GM12864 (cell line): ENCODE results near the gene SLIT1.
"Not testable (repeated sequence)": the region's sequence is repeated elsewhere in the genome, so short reads cannot be mapped to it uniquely, and the experiment has no call there.

Experiments used
- DNase-seq: peaks from one replicate; pipeline ENCODE4 v3.0.0-alpha.2; 2011; ENCODE audit warnings: low read depth
- H3K4me3 ChIP-seq: 2 replicates; pipeline ENCODE4 v1.5.1; 2011; ENCODE audit warnings: mild to moderate bottlenecking, low read depth, low read length, control low read depth
- TF ChIP-seq, protein P1 (sequence below): IDR thresholded peaks from 2 replicates; pipeline ENCODE4 v1.5.1; 2011; ENCODE audit warnings: low read depth, mild to moderate bottlenecking, moderate library complexity, low read length, control low read depth, inconsistent platforms; ENCODE audit errors: missing control alignments

SLIT1 gene

DNA sequence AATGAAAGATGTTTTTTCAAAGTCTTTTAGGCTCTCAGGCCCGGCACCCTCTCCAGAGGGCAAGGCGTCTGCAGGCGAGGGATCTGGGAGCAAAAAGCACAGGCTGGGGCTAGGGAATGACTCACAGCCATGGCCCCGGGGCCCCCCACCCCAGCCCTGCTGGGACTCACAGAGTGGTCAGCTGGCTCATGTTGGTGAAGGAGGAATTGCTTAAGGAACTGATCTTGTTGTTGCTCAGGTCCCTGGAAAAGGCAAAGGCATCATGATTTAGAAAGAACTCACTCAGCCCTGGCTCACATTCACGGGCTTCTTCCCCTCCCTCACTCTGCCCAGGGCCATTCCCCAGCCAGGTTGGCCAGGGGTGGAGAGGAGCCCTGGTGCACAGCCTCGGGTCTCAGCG, 151.5 kb downstream of the SLIT1 start:
- H3K4me3 ChIP-seq = no peak overlapping the region
- TF ChIP-seq, protein P1, sequence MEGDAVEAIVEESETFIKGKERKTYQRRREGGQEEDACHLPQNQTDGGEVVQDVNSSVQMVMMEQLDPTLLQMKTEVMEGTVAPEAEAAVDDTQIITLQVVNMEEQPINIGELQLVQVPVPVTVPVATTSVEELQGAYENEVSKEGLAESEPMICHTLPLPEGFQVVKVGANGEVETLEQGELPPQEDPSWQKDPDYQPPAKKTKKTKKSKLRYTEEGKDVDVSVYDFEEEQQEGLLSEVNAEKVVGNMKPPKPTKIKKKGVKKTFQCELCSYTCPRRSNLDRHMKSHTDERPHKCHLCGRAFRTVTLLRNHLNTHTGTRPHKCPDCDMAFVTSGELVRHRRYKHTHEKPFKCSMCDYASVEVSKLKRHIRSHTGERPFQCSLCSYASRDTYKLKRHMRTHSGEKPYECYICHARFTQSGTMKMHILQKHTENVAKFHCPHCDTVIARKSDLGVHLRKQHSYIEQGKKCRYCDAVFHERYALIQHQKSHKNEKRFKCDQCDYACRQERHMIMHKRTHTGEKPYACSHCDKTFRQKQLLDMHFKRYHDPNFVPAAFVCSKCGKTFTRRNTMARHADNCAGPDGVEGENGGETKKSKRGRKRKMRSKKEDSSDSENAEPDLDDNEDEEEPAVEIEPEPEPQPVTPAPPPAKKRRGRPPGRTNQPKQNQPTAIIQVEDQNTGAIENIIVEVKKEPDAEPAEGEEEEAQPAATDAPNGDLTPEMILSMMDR = no peak
- no peak for DNase-seq

DNA sequence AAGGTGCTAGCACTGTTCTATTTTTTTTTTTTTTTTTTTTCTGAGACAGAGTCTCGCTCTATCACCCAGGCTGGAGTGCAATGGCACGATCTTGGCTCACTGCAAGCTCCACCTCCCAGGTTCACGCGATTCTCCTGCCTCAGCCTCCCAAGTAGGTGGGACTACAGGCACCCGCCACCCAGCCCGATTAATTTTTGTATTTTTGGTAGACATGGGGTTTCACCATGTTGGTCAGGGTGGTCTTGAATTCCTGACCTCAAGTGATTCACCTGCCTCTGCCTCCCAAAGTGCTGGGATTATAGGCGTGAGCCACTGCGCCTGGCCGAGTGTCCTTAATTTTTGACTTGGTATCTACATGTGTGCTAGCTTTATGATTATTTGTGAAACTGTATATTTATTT, 151.9 kb downstream of the SLIT1 start:
- H3K4me3 ChIP-seq, DNase-seq: not testable (repeated sequence)

DNA sequence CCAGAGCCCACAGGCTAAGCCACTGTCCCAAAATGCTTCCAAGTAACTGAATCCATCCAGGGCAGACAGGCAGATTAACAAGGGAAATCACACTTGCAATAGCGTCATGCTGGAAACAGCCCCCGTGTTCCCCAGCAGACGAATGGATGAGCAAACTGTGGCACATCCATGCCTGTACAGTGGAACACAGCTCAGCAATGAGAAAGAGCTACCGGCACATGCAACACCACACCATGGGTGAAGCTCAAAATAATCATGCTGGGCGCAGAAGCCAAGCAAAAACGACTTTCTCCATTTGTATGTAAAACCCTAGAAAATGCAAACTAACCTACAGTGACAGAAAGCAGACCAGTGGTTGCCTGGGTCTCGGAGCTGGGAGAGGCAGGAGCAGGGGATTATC, 153.1 kb downstream of the SLIT1 start:
- TF ChIP-seq, protein P1 = no peak
- H3K4me3 ChIP-seq = no peak overlapping the region
- no peak for DNase-seq

DNA sequence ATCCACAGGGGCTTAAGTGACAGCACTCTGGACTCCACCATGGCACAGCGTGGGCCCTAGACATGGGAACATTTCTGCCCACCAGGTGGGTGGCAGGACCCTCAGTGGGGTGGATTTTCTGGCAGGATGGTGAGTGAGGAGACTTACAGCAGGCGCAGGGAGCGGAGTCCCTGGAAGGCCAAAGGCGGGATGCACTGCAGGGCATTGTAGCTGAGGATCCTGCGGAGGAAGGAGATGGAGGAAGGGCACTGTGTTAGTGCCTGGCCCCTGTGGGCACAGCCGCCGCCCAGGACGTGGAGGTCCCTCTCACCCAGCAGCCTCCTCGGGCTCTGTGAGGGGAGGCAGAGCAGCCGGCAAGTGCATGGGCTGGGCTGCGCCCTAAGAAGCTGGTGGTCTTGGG, 154.3 kb downstream of the SLIT1 start:
- DNase-seq = no peak
- H3K4me3 ChIP-seq = no peak overlapping the region
- TF ChIP-seq, protein P1 = no peak

DNA sequence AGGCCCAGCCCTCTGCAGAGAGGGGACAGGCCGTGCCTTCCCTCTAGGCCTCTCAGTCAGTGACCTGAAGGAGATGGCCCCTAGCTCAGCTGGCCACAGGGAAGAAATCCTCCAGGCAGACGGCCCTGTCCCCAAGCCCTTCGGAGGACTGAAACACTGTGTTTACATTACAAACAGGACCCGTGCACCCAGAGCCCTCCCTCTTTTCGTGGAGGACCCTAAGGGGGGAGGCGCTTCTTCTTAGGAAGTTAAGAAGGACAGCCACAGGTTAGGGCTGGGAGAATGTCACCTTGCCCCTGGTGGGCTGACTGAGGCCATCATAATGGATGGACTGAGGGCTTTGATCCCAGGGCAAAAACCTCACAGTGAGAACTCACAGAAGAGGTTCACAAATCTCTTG, 154.9 kb downstream of the SLIT1 start:
- TF ChIP-seq, protein P1 = no peak
- no peak for DNase-seq

DNA sequence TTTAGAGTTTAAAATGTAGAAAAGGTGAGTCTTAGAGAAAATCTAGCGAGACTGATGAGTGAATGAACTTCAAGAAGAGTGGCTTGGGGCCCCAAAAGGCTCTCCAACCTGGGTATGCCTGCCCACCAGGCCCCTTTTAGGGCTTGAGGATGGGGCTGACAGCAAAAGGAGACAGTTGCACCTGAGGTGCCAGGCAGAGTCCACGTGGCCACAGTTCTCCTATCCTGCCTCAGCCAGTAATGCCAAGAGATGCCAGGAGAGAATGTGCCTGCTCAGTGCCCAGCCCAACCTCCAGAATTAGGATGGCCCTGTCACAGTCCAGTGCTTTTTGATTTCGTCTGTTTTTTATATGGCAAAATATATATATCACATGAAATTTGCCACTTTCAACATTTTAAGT, 156.5 kb downstream of the SLIT1 start:
- TF ChIP-seq, protein P1 = no peak
- H3K4me3 ChIP-seq = no peak overlapping the region
- DNase-seq = no peak

More for the DNA sequence above, 154.9 kb downstream of the SLIT1 start:
- no peak overlapping the region for H3K4me3 ChIP-seq

DNA sequence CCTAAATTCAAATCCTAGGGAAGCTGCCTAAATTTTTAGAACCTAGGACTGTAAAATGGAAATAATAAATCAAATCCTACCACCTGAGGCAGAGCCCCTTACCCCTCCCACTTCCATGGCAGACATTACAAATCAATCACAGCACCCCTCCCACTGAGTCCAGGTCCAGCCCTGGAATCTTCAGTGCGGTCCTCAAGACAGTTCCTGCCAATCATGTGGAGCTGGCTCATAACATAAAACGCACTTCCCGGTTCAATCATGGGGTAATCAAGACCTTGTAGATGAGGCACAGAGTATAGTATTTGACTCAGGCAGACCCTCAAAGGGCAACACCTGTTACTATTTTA, 157.0 kb downstream of the SLIT1 start:
- TF ChIP-seq, protein P1 = no peak
- H3K4me3 ChIP-seq = no peak overlapping the region
- DNase-seq = no peak

DNA sequence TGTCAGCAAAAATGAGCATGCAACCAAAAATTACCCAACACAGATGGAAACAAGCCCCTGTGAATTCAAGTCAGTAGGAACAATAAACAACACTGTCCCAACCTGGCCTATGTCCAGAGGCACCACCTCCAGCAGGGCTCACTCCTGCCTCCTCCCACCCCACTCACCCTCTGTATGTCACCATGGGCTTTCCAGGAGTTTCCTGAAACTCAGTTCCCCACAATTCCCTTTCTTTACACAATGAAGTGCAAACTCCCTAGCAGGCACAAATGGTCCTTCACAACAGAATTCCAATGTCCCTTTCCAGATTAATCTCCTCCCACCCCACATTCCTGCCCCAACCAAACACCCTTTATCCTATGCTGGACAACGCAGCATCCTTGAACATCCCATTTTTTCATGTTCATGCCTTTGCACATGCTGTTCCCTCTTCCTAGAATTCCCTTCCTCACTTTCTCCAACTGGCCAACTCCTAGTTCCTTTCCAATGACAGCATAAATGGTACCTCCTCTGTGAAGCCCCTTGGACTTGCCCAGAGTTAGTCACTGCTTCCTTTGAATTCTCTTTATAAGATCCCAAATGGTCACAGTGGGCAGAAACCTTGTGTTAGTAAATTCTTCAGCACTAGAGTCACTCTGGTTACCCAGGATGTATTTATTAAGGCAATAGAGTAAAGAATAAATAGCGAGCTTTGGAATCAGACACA, 157.5 kb downstream of the SLIT1 start:
- no peak overlapping the region for H3K4me3 ChIP-seq
- no peak for DNase-seq
- TF ChIP-seq, protein P1 = no peak
